ENCODE results near the gene PTPRN2.

GRCh38 chr7:158533386-158534133 is 54.1 kb downstream of the PTPRN2 start:
- TF ChIP-seq POLR2AphosphoS5 (IDR thresholded peaks at IDR 0.05), result no peak
- TF ChIP-seq, protein P1, sequence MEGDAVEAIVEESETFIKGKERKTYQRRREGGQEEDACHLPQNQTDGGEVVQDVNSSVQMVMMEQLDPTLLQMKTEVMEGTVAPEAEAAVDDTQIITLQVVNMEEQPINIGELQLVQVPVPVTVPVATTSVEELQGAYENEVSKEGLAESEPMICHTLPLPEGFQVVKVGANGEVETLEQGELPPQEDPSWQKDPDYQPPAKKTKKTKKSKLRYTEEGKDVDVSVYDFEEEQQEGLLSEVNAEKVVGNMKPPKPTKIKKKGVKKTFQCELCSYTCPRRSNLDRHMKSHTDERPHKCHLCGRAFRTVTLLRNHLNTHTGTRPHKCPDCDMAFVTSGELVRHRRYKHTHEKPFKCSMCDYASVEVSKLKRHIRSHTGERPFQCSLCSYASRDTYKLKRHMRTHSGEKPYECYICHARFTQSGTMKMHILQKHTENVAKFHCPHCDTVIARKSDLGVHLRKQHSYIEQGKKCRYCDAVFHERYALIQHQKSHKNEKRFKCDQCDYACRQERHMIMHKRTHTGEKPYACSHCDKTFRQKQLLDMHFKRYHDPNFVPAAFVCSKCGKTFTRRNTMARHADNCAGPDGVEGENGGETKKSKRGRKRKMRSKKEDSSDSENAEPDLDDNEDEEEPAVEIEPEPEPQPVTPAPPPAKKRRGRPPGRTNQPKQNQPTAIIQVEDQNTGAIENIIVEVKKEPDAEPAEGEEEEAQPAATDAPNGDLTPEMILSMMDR (IDR thresholded peaks at IDR 0.05), result no peak
